HepG2 (cell line): ENCODE measurements around the gene GCNT2. TPM values are rescaled to one million over a fixed set of nuclear protein-coding genes. Genes with fewer than 3 reads are reported as not detected.

Source experiments
- ATAC-seq: fragments of 200-7000 bp; cut with Tn5 transposase; 3 replicates; pipeline ENCODE4 v1.9.1; 2020; ENCODE audit warnings: mild to moderate bottlenecking, moderate library complexity
- BruUV-seq: library from RNA; stranded (reverse); fragments of 400-500 nt; replicated peaks from 2 replicates; lab custom pipeline; 2021; lab: Mats Ljungman, UMichigan
- CTCF ChIA-PET: fragments of 300-600 bp; formaldehyde crosslinking; extraction: SDS; loops from one replicate; lab custom pipeline; 2021; ENCODE audit warnings: low total read pairs, inconsistent platforms, low intra/inter-chr PET ratio; lab: Yijun Ruan, JAX
- POLR2A ChIA-PET: fragments of 350-600 bp; sonication (Branson Sonifier 250); formaldehyde crosslinking; loops from one replicate; lab custom pipeline; 2020; ENCODE audit warnings: antibody characterized with exemption, inconsistent platforms; lab: Yijun Ruan, JAX
- DNase-seq: peaks from one replicate; pipeline ENCODE4 v3.0.0-alpha.2; 2015; ENCODE audit warnings: low spot score
- FAIRE-seq: peaks from 3 replicates; lab custom pipeline; 2011; peaks lifted over from hg19 to GRCh38; lab: Jason Lieb, UNC
- H2AFZ ChIP-seq: one replicate; pipeline ENCODE4 v1.6.1; 2011; ENCODE audit warnings: low read length, inconsistent platforms
- H3K27ac ChIP-seq: fragments of 300-600 bp; 3 replicates; pipeline ENCODE4 v1.8.0; 2011; ENCODE audit warnings: mixed run types, mild to moderate bottlenecking, mixed read lengths, low read length, inconsistent platforms; ENCODE audit not compliant: insufficient read depth; ENCODE audit errors: extremely low read length
- H3K27me3 ChIP-seq, 2 experiments: fragments of 200-600 bp in 1 of 2; 2 replicates in 1 of 2; 3 replicates in 1 of 2; pipeline versions ENCODE4 v1.6.0 to v1.8.0; 2011; ENCODE audit warnings: low read length in 2 of 2, mild to moderate bottlenecking in 2 of 2, moderate library complexity in 2 of 2, inconsistent platforms in 1 of 2; ENCODE audit not compliant: insufficient read depth in 2 of 2, control insufficient read depth in 1 of 2
- H3K36me3 ChIP-seq, 2 experiments: fragments of 200-600 bp in 1 of 2; replicated peaks in 1 of 2; 2 replicates in 1 of 2; 3 replicates in 1 of 2; pipeline versions ENCODE4 v1.5.1 to v1.8.0; 2011; ENCODE audit warnings: low read length in 2 of 2, inconsistent platforms in 1 of 2; ENCODE audit not compliant: insufficient read depth in 2 of 2, control insufficient read depth in 1 of 2
- H3K4me1 ChIP-seq: 2 replicates; pipeline ENCODE4 v1.5.1; 2012; ENCODE audit warnings: low read length, inconsistent platforms; ENCODE audit not compliant: insufficient read depth
- H3K4me2 ChIP-seq: 2 replicates; pipeline ENCODE4 v1.6.0; 2011; ENCODE audit warnings: low read depth, low read length, inconsistent platforms
- H3K4me3 ChIP-seq, 3 experiments: fragments of 200-600 bp in 1 of 3; sonication (generic), shearing (Covaris generic) in 1 of 3; replicated peaks in 1 of 3; 2 replicates each; pipeline ENCODE4 v1.5.1; 2011 to 2016; ENCODE audit warnings: low read length in 3 of 3, inconsistent platforms in 2 of 3, low read depth in 2 of 3, mild to moderate bottlenecking in 2 of 3, control low read depth in 1 of 3, mixed read lengths in 1 of 3; ENCODE audit not compliant: insufficient read depth in 1 of 3
- H3K79me2 ChIP-seq: one replicate; pipeline ENCODE4 v1.6.1; 2011; ENCODE audit warnings: low read length, inconsistent platforms; ENCODE audit not compliant: insufficient read depth
- H3K9ac ChIP-seq: 2 replicates; pipeline ENCODE4 v1.6.0; 2011; ENCODE audit warnings: mild to moderate bottlenecking, low read depth, low read length, inconsistent platforms; ENCODE audit not compliant: insufficient read depth
- H3K9me3 ChIP-seq: 2 replicates; pipeline ENCODE4 v1.5.1; 2012; ENCODE audit warnings: mild to moderate bottlenecking, low read length
- H4K20me1 ChIP-seq: 2 replicates; pipeline ENCODE4 v1.6.0; 2011; ENCODE audit warnings: inconsistent platforms, mild to moderate bottlenecking, low read length, moderate library complexity; ENCODE audit not compliant: insufficient read depth
- ATF1 ChIP-seq: IDR thresholded peaks from 2 replicates; pipeline ENCODE4 v1.6.1; 2016; ENCODE audit warnings: mild to moderate bottlenecking, control low read depth
- CEBPG ChIP-seq: IDR thresholded peaks from 2 replicates; pipeline ENCODE4 v1.6.1; 2016
- EED ChIP-seq: sonication (generic); formaldehyde crosslinking; IDR thresholded peaks from 2 replicates; pipeline ENCODE4 v1.5.0; 2020; ENCODE audit warnings: mild to moderate bottlenecking, missing genetic modification reagents
- GFI1 ChIP-seq: sonication (generic); formaldehyde crosslinking; IDR thresholded peaks from 2 replicates; pipeline ENCODE4 v1.5.0; 2020; ENCODE audit warnings: missing genetic modification reagents, mild to moderate bottlenecking, borderline replicate concordance
- HMG20B ChIP-seq: conservative IDR thresholded peaks from 2 replicates; pipeline ENCODE4 v1.6.1; 2016; ENCODE audit warnings: missing genetic modification reagents, missing compliant biosample characterization
- TBX2 ChIP-seq: sonication (generic); formaldehyde crosslinking; IDR thresholded peaks from 2 replicates; pipeline ENCODE4 v1.5.0; 2020; ENCODE audit warnings: missing genetic modification reagents, mild to moderate bottlenecking, borderline replicate concordance
- ZNF747 ChIP-seq: sonication (generic); formaldehyde crosslinking; IDR thresholded peaks from 2 replicates; pipeline ENCODE4 v1.8.1; 2023; ENCODE audit warnings: missing genetic modification reagents, mild to moderate bottlenecking, borderline replicate concordance
- ZNF75D ChIP-seq: sonication (generic); formaldehyde crosslinking; IDR thresholded peaks from 2 replicates; pipeline ENCODE4 v1.8.1; 2023; ENCODE audit warnings: missing genetic modification reagents, mild to moderate bottlenecking, borderline replicate concordance
- ZNF788 ChIP-seq: sonication (generic); formaldehyde crosslinking; IDR thresholded peaks from 2 replicates; pipeline ENCODE4 v1.5.0; 2020; ENCODE audit warnings: mild to moderate bottlenecking, missing genetic modification reagents, borderline replicate concordance
- WGBS: methylation state at CpG from one replicate; pipeline ENCODE4 v1.1.6; 2017; ENCODE audit warnings: low lambda C conversion rate; 5-methylcytosine and 5-hydroxymethylcytosine counted together
- in situ Hi-C: cut with HindIII; loops from 2 replicates; pipeline ENCODE4 v1.10.0; 2017; ENCODE audit warnings: low pct_unique_long_range_greater_than_20kb; ENCODE audit not compliant: extremely low pct_ligation_motif_present
- intact Hi-C: fragments of 100-400 bp; cut with micrococcal nuclease; formaldehyde crosslinking; loops from one replicate; pipeline ENCODE4 v1.10.0; 2022; ENCODE audit not compliant: unreplicated experiment
- polyA plus RNA-seq, 8 experiments: library from polyadenylated mRNA; depleted of rRNA in 3 of 8; stranded (reverse) in 7 of 8; unstranded in 1 of 8; fragments of >200 nt; fragmentation: Illumina TruSeq in 4 of 8; extraction: Trizol in 4 of 8; gene quantifications; 2 replicates each; pipeline versions ENCODE4 v1.2.1 to v1.2.3, GENCODE V29; 2011 to 2016; ENCODE audit warnings: low read depth in 4 of 8, missing spikeins in 1 of 8, mixed read lengths in 1 of 8; ENCODE audit not compliant: insufficient read depth in 1 of 8
- total RNA-seq, 5 experiments: library from RNA; depleted of rRNA; stranded (reverse); fragments of >200 nt; fragmentation: Illumina TruSeq; extraction: Trizol; gene quantifications; 2 replicates each; pipeline ENCODE4 v1.2.3, GENCODE V29; 2016; ENCODE audit warnings: low read depth in 1 of 5

The GCNT2 gene
- total and polyA plus RNA-seq, 2 of the 13 experiments (the other 11 are each of a cell fraction or from before 2014, with no cell fraction given), result 11.8 to 31.9 TPM

DNA sequence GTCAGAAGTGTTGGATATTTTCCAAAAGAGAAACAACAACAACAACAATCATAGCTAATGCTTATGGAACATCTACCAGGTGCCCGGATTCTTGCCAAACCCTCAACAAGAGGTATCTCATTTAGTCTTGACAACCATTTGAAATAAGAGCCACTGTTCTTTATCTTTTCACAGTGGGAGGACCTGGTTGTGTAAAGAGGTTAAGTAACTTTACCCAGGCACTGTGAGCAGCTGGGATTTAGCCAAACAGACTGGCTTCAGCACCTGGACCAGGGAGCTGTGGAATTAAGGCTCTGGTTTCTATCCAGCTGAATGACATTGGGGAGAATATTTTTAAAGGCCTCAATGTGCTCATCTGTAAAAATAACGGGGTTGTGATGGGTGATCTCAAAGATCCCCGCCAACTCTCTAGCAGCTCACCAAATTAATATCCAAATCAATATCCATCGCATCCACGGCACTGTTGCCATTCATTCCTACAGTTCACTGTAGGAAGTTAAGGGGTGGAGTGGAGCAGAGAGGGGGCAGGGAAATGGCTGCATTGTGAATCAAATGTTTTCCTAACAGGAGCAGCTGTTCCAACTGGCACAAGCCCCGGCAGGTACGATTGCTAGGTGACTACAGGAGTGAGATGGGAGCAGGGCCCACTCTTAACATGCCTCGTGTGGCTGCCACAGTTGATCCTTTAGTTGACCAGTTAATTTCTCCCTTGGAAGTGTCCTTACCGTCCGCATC lies 61.8 kb downstream of the GCNT2 start:
- Histone ChIP-seq H3K4me1 (peaks cover 27% of the 10 kb centered on the region), H3K27ac (no peak overlapping the region), H4K20me1 (peaks cover 3% of the 10 kb centered on the region), H3K36me3 (no peaks in the 10 kb centered on the region; a peak in 2 of 5 replicates), H3K4me3 (no peak overlapping the region), H3K79me2 (no peaks in the 10 kb centered on the region), H3K9ac (no peak overlapping the region), H2AFZ (no peak overlapping the region), H3K4me2 (no peak overlapping the region), H3K9me3 (no peaks in the 10 kb centered on the region), H3K27me3 (no peaks in the 10 kb centered on the region)
- ATAC-seq, result peak; percentile 56
- BruUV-seq, result no TSS peak
- DNase-seq, result peak; percentile 58
- POLR2A ChIA-PET, result no interaction called here
- CTCF ChIA-PET, result no interaction called here
- peak; percentile 36 for FAIRE-seq
- WGBS, result 95% methylated on average over 10 of the region's 10 CpGs
- intact Hi-C loops (no loop called here), in situ Hi-C loops (no loop called here)
- 0 out of 2 replicates have a peak, but pooled peaks have one; percentile 33 for TF ChIP-seq ZNF788 (CRISPR knock-in tag)
- TF ChIP-seq ATF1 (CRISPR knock-in tag), result no peak
- 0 out of 2 replicates have a peak, but pooled peaks have one; percentile 15 for TF ChIP-seq TBX2 (CRISPR knock-in tag)
- TF ChIP-seq ZNF747, result 0 out of 2 replicates have a peak, but pooled peaks have one; percentile 35
- TF ChIP-seq CEBPG (CRISPR knock-in tag), result 0 out of 2 replicates have a peak, but pooled peaks have one; percentile 7
- no peak for TF ChIP-seq ZNF75D (CRISPR knock-in tag)
- TF ChIP-seq GFI1 (CRISPR knock-in tag), result peak; percentile 70
- peak; percentile 39; the same call in 1 of the 2 replicates for TF ChIP-seq HMG20B (CRISPR knock-in tag)
- TF ChIP-seq EED (CRISPR knock-in tag), result 0 out of 2 replicates have a peak, but pooled peaks have one; percentile 29
